OCI-LY7 (cell line): ENCODE measurements around the gene TTLL7.

Source experiments
- EZH2phosphoT487 ChIP-seq: fragments of 200-600 bp; sonication (generic); IDR thresholded peaks from 2 replicates; pipeline ENCODE4 v1.6.1; 2018; ENCODE audit warnings: low read depth, borderline replicate concordance, mild to moderate bottlenecking, mixed run types, antibody characterized with exemption, low read length, moderate library complexity, mixed read lengths
- TF ChIP-seq, protein P1 (sequence below): fragments of 200-600 bp; sonication (generic); conservative IDR thresholded peaks from 2 replicates; pipeline ENCODE4 v1.5.1; 2014; ENCODE audit warnings: mild to moderate bottlenecking, antibody characterized with exemption, low read length, moderate library complexity, mixed read lengths

- TF ChIP-seq, protein P1, sequence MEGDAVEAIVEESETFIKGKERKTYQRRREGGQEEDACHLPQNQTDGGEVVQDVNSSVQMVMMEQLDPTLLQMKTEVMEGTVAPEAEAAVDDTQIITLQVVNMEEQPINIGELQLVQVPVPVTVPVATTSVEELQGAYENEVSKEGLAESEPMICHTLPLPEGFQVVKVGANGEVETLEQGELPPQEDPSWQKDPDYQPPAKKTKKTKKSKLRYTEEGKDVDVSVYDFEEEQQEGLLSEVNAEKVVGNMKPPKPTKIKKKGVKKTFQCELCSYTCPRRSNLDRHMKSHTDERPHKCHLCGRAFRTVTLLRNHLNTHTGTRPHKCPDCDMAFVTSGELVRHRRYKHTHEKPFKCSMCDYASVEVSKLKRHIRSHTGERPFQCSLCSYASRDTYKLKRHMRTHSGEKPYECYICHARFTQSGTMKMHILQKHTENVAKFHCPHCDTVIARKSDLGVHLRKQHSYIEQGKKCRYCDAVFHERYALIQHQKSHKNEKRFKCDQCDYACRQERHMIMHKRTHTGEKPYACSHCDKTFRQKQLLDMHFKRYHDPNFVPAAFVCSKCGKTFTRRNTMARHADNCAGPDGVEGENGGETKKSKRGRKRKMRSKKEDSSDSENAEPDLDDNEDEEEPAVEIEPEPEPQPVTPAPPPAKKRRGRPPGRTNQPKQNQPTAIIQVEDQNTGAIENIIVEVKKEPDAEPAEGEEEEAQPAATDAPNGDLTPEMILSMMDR = no peak
- TF ChIP-seq EZH2phosphoT487 = no peak
Measured at GRCh38 chr1:83996621-83997020, 2.3 kb downstream of the TTLL7 start.
